WTC11 (cell line): ENCODE results near the gene SH3BP5. TPM values are rescaled to one million over a fixed set of nuclear protein-coding genes. Genes with fewer than 3 reads are reported as not detected.

Experiments used
- ATAC-seq: fragments of 200-7000 bp; cut with Tn5 transposase; 2 replicates; pipeline ENCODE4 v1.10.0; 2021; ENCODE audit warnings: mild to moderate bottlenecking, moderate library complexity
- CTCF ChIA-PET: fragments of 300-600 bp; sonication (Branson Sonifier 250); formaldehyde crosslinking; loops from one replicate; lab custom pipeline; 2021; ENCODE audit warnings: antibody characterized with exemption; lab: Charles Lee
- POLR2A ChIA-PET: fragments of 350-600 bp; sonication (Branson Sonifier 250); formaldehyde crosslinking; loops from one replicate; lab custom pipeline; 2021; ENCODE audit warnings: antibody characterized with exemption; lab: Charles Lee
- DNase-seq: peaks from one replicate; pipeline ENCODE4 v3.0.0; 2021; ENCODE audit warnings: low spot score
- H3K27ac Mint-ChIP-seq: 2 replicates; pipeline ENCODE4 v1.8.0; 2021; ENCODE audit warnings: mixed read lengths
- H3K27me3 Mint-ChIP-seq: 2 replicates; pipeline ENCODE4 v1.8.0; 2021; ENCODE audit warnings: low read depth, mild to moderate bottlenecking, moderate library complexity, mixed read lengths
- H3K36me3 Mint-ChIP-seq: 2 replicates; pipeline ENCODE4 v1.8.0; 2021; ENCODE audit warnings: mixed read lengths
- H3K4me1 Mint-ChIP-seq: 2 replicates; pipeline ENCODE4 v1.8.0; 2022; ENCODE audit warnings: mixed read lengths
- H3K4me3 Mint-ChIP-seq: 2 replicates; pipeline ENCODE4 v1.8.0; 2021; ENCODE audit warnings: mild to moderate bottlenecking, moderate library complexity, mixed read lengths
- H3K9me3 Mint-ChIP-seq: 2 replicates; pipeline ENCODE4 v1.8.0; 2021; ENCODE audit warnings: mixed read lengths
- ARID4B ChIP-seq: sonication (generic); formaldehyde crosslinking; IDR thresholded peaks from 2 replicates; pipeline ENCODE4 v1.8.0; 2023; ENCODE audit warnings: missing genetic modification reagents, mild to moderate bottlenecking, borderline replicate concordance
- ETV6 ChIP-seq: sonication (generic); formaldehyde crosslinking; IDR thresholded peaks from 2 replicates; pipeline ENCODE4 v1.8.1; 2022; ENCODE audit warnings: mild to moderate bottlenecking, missing genetic modification reagents
- MAX ChIP-seq: sonication (generic); formaldehyde crosslinking; IDR thresholded peaks from 2 replicates; pipeline ENCODE4 v1.8.0; 2022; ENCODE audit warnings: mild to moderate bottlenecking, missing genetic modification reagents
- MYBL2 ChIP-seq: sonication (generic); formaldehyde crosslinking; IDR thresholded peaks from 2 replicates; pipeline ENCODE4 v1.8.1; 2023; ENCODE audit warnings: mild to moderate bottlenecking, moderate library complexity, missing genetic modification reagents
- NFE2L1 ChIP-seq: sonication (generic); formaldehyde crosslinking; IDR thresholded peaks from 2 replicates; pipeline ENCODE4 v1.8.1; 2023; ENCODE audit warnings: missing genetic modification reagents
- NR2C2 ChIP-seq: sonication (generic); formaldehyde crosslinking; IDR thresholded peaks from 2 replicates; pipeline ENCODE4 v1.8.0; 2022; ENCODE audit warnings: mild to moderate bottlenecking, missing genetic modification reagents
- TEAD4 ChIP-seq: sonication (generic); formaldehyde crosslinking; IDR thresholded peaks from 2 replicates; pipeline ENCODE4 v1.8.0; 2022; ENCODE audit warnings: mild to moderate bottlenecking, missing genetic modification reagents
- ZNF219 ChIP-seq: sonication (generic); formaldehyde crosslinking; IDR thresholded peaks from 2 replicates; pipeline ENCODE4 v1.8.0; 2023; ENCODE audit warnings: missing genetic modification reagents, mild to moderate bottlenecking, borderline replicate concordance
- ZNF532 ChIP-seq: fragments of 250-450 bp; sonication (Bioruptor Pico); IDR thresholded peaks from 2 replicates; pipeline ENCODE4 v1.9.0; 2021; ENCODE audit warnings: mild to moderate bottlenecking, borderline replicate concordance
- total RNA-seq: library from RNA; stranded (reverse); gene quantifications from 3 replicates; pipeline ENCODE4 v1.2.3, GENCODE V29; 2021
- TF ChIP-seq, protein P1 (sequence below): sonication (generic); formaldehyde crosslinking; IDR thresholded peaks from 2 replicates; pipeline ENCODE4 v1.8.1; 2023; ENCODE audit warnings: mild to moderate bottlenecking, moderate library complexity, missing genetic modification reagents
- TF ChIP-seq, protein P2 (sequence below): sonication (generic); formaldehyde crosslinking; IDR thresholded peaks from 2 replicates; pipeline ENCODE4 v1.8.1; 2022; ENCODE audit warnings: low read depth, missing genetic modification reagents, borderline replicate concordance
- TF ChIP-seq, protein P3 (sequence below): sonication (generic); formaldehyde crosslinking; IDR thresholded peaks from 2 replicates; pipeline ENCODE4 v1.8.1; 2022; ENCODE audit warnings: missing genetic modification reagents, borderline replicate concordance

Gene SH3BP5
- total RNA-seq, 1 experiment from 2014 or later, result 7.2 TPM

DNA sequence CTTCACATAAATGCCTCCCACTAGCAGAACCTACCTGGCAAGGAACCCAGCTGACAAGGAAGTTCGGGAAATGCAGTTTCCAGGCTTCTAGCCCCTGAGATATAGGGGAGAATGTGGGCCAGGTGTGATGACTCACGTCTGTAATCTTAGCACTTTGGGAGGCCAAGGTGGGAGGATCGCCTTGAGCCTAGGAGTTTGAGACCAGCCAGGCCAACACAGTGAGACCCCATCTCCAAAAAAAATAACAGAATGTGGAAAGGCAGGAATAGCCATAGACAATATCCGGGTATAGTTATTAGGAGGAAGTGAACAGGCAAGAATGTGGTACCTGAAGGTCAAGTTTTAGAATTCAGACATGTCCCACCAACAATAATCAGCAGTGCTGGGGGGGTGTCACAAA lies 40.5 kb upstream of the SH3BP5 start (continued):
- TF ChIP-seq ARID4B (CRISPR knock-in tag) (no peak), ZNF532 (CRISPR knock-in tag) (no peak), MYBL2 (CRISPR knock-in tag) (no peak)
- TF ChIP-seq, all 79 proteins: peak for 0

DNA sequence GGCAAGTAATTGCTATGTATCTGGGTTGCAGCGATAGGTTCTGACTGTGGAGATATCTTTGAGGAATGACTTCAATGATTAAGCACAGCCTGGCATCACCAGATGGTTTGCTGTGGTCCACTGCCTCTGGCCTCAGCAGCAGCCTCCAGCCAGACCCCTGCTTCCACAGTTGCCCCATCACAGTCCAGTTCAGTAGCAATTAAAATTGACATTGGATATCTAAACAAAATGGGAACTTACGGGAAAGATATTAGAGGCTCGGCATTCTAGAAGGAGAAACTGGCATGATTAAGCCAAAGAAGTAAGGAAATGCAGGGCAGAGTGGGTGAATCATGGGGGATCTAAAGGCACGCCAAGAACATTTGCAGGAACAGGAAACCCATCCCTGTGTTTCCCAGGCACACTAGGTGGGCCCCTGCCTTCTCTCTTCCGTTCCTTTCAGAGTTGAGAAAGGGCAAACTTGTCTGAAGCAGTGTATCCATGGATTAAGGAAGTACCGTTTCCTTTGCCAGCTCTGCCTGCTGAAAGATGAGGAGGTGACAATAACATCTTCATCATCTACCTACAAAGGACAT lies 36.3 kb upstream of the SH3BP5 start:
- Mint-ChIP-seq H3K27me3 (peaks cover 4% of the 10 kb centered on the region; the same call in 1 of the 2 replicates), H3K9me3 (peaks cover 9% of the 10 kb centered on the region), H3K4me3 (no peak overlapping the region), H3K4me1 (no peaks in the 10 kb centered on the region), H3K27ac (no peak overlapping the region), H3K36me3 (no peaks in the 10 kb centered on the region)
- CTCF ChIA-PET, result interaction anchor here (1.7 kb wide), 2 partner anchors 36 to 101 kb away, joined by 6 read pairs; partner anchors contain the start of gene SH3BP5
- TF ChIP-seq ZNF219 (CRISPR knock-in tag) (no peak), TEAD4 (CRISPR knock-in tag) (no peak), MAX (CRISPR knock-in tag) (no peak), ETV6 (CRISPR knock-in tag) (no peak), NR2C2 (CRISPR knock-in tag) (no peak), ARID4B (CRISPR knock-in tag) (no peak), MYBL2 (CRISPR knock-in tag) (no peak), NFE2L1 (CRISPR knock-in tag) (no peak)
- TF ChIP-seq, protein P1, sequence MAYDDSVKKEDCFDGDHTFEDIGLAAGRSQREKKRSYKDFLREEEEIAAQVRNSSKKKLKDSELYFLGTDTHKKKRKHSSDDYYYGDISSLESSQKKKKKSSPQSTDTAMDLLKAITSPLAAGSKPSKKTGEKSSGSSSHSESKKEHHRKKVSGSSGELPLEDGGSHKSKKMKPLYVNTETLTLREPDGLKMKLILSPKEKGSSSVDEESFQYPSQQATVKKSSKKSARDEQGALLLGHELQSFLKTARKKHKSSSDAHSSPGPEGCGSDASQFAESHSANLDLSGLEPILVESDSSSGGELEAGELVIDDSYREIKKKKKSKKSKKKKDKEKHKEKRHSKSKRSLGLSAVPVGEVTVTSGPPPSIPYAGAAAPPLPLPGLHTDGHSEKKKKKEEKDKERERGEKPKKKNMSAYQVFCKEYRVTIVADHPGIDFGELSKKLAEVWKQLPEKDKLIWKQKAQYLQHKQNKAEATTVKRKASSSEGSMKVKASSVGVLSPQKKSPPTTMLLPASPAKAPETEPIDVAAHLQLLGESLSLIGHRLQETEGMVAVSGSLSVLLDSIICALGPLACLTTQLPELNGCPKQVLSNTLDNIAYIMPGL (CRISPR knock-in tag), result no peak
- TF ChIP-seq, protein P2, sequence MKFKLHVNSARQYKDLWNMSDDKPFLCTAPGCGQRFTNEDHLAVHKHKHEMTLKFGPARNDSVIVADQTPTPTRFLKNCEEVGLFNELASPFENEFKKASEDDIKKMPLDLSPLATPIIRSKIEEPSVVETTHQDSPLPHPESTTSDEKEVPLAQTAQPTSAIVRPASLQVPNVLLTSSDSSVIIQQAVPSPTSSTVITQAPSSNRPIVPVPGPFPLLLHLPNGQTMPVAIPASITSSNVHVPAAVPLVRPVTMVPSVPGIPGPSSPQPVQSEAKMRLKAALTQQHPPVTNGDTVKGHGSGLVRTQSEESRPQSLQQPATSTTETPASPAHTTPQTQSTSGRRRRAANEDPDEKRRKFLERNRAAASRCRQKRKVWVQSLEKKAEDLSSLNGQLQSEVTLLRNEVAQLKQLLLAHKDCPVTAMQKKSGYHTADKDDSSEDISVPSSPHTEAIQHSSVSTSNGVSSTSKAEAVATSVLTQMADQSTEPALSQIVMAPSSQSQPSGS (CRISPR knock-in tag), result no peak
- TF ChIP-seq, protein P3, sequence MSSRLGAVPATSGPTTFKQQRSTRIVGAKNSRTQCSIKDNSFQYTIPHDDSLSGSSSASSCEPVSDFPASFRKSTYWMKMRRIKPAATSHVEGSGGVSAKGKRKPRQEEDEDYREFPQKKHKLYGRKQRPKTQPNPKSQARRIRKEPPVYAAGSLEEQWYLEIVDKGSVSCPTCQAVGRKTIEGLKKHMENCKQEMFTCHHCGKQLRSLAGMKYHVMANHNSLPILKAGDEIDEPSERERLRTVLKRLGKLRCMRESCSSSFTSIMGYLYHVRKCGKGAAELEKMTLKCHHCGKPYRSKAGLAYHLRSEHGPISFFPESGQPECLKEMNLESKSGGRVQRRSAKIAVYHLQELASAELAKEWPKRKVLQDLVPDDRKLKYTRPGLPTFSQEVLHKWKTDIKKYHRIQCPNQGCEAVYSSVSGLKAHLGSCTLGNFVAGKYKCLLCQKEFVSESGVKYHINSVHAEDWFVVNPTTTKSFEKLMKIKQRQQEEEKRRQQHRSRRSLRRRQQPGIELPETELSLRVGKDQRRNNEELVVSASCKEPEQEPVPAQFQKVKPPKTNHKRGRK, result no peak
- DNase-seq (no peak), ATAC-seq (no peak)
- POLR2A ChIA-PET, result no interaction called here
